ENCODE measurements around the gene UAP1.

UAP1 gene

DNA sequence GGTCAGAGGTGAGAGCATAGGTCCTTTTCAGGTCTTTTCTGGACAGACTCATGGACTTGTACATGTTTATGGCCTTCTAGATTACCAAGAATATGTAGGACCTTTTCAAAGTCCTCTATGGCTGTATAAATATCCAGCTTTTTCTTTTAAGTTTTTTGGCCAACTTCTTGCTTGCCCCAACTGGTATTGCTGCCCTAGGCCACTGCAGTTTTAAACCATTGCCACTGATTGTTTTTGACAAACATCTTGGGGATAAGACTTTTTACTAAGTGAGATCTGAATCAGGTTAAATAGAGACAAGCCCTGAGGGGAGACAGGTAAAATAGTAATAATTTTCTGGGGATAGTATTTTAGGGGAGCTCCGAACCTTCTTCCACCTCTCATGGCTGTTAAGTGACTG, 56.0 kb downstream of the UAP1 start:
- FAIRE-seq: no peak

DNA sequence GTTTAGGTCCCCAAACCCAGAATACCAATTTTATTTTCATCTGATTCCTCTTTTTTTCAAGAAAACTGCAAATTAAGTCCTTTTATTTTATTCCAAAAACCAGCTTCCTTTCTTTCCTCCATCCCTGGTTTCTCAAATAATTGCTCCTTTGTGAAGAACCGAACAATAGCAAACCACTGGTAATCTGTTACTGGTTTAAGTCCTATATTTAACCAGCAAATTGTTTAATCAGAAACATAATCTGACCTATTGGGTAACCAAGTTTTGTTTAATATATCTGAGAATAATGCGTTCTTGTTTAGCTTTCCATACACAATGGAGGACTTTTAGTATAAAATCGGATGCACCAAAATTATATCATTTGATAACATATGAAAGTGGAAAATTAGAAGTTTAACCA, 57.6 kb downstream of the UAP1 start:
- no peak for FAIRE-seq

DNA sequence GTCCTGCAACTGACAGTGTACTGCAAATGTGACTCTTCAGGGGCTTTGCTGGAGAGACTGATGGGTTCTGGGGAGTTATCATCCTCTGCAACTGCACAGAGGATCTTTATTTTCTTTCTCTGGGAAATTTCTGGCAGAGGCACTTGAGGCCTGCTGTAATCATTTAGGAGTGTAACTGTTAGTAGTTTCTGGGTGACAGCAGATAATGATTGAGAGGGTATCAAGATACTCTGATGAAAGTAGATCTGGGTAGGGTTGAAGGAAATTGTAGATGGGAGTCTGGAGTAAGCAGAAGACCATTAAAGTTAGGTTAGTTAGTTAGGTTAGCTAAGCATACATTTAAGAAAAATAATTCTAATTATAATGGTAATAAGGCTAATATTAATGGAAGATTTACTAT, 59.7 kb downstream of the UAP1 start:
- FAIRE-seq: no peak

DNA sequence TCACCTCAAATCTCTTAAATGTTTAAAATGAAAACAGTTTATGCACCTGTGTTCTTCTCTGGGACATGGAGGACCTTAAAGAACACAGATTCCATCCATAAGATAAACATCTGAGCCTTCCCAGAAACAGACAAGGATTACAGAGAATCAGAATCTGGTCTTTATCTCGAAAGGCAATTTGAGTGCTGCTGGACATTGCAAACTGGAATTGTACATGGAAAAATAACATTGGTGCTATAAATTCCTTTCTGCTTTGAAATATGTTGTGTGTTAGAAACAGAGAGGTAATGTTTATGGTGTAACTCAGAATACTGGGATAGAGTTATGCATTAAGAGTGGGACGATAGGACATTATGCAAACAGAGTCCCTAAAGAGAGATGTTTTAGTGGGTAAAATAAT, 64.2 kb downstream of the UAP1 start:
- FAIRE-seq: no peak

DNA sequence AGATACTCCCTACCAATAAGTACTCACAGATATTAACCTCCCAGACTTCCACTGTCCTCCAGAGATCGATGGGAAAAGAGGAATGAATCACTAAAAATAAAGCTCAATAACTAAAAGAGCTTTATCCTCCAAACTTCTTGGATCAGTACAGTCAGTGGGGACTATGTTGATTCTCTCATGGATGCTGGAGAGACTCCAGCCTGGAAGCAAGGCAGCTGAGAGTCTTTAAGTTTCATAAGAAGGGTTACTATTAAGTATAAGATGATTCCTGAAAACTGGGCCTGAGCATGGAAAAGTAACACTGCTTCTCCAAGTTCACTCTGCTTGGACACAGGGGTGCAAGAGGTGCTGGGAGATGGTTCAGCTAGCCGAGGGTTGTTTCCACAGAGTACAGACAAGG, 64.6 kb downstream of the UAP1 start:
- no peak for FAIRE-seq

DNA sequence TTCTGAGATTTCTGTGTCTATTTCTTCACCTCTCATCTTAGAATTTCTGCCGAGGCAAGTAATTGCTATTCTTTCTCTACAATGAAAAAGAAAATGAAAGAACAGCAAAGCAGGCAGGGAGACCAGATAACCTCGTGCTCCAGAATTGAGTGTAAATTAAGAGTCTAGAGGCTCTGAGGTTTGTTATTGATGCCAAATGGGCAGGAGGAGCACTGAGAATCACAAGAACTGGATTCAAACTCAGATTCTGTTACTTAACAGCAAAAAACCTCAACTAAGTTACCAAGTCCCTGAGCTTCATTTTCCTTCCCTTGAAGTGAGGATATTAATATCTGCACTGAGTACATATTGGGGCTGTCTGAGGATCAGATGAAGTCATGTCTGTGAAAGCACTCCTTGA, 65.2 kb downstream of the UAP1 start:
- FAIRE-seq: no peak

DNA sequence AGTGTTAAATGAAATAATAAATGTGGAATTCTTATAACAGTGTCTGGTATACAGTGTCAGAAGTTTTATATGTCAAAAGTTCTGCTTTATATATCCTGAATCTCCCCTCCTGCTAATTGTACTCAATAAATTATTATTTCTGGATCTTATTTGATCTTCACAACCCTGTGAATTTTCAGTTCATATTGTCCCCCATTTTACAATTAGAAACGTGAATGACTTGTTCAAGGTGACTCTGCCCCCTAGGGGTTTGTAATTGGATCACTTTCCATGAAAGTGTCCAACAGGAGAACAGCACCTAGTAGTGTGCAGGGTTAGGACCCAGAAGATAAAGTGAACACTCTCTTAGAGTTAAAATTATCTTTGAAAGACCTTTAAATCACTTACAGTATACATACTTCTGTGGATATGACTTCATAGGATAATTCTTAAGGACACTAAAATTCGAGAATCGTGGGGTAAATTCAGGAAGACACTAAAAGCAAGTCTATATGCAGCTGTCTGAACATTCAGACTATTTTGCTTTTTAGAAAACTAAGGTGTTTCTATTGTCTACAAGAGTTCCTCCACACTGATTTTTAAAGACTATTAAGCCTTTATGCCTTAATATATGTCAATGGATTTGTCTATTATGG, 66.3 kb downstream of the UAP1 start:
- FAIRE-seq: no peak

DNA sequence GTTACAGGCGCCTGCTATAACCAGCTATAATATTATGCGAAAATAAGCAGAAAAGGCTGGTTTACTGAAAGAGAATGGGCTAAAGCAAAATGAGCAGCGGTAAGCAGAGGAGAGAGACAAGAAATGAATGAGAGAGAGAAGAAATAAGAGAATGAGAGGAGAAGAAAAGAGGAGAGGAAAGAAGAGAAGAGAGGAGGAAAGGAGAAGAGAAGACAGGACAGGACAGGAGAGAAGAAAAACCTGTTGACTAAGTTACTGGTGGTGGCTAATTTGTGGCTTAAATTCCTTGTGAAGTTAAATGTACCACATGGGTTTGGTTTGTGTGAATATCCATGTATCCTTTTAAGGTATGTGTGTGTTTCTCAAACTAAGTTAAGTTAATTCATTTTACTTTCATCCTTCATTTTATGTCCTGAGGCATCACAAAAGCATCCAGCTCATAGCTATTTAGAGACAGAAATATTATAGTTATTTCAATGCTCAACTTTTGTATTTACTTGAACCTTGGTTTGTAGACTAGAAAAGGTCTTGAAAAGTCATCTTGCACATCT, 67.6 kb downstream of the UAP1 start:
- no peak for FAIRE-seq

DNA sequence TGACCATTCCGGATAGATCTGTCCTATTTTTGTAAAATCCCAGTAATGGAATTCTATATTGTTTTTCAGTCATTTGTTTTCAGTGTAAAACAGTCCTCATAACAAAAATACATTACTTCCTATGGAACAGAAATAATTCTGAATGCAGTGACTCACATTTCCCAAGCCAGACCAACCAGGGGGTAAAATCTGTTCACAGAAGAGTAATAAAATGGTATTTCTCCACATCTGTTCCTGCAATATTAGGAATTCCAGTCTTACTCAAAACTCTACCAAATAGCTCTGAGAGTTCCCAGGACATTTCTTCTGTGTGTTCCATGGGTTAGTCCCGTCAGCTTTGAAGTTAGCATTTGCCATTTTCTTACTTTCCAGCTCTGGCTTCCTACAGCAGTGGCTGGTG, 68.1 kb downstream of the UAP1 start:
- FAIRE-seq: no peak

DNA sequence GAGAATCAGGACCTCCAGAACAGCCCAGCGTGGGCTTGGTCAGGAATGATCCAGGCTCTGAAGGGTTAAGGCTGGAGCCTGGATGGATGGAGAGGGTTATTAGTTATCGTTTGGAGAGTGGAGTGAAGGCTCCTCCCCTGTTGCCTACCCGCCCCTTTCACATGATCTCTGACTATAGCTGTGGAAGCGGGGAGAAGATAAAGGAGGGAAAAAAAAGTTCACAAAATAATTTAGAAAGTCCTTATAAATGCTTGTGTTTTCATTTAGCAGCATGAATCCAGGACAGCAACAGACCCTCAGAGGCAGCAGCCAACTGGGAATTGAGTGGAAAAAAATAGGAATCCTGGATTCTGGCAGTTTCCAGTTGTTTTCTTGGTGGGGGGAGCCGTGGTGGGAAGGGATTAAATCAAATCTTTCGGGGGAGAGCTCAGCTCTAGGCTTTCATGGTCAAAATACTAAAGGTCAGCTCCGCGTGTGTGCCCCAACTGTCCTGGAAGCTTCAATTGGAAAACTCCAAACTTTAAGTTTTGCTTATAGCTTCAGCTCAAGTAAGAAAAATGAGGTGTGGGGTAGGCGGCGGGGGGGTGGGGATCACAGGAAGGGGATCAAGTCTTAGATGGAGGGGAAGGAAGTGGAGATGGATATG, 70.1 kb downstream of the UAP1 start:
- FAIRE-seq: peak; percentile 51

DNA sequence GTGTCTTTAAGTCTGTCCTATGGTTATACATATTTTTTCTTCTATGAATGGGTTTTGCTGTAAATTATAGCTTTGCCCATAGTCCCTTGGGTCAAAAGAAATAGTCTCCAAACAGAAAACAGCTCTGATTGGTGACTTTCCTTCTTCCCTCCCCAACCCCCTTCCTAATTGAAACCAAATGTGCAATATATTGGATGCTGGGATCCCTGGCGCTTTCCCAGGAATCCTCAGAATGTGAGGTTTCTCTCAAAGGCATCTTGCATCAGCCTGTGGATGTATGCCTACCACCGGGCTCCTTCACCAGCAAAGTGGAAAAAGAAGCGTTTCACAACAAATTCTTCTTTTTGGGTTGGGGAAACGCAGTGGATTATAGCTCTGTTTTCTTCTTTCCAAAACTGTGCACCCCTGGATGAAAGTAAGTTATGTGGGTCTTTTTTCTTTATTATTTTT, 70.7 kb downstream of the UAP1 start, which contains the start of gene DDR2:
Gene DDR2, plus strand, starts transcription at position 248 of the 450 bp plus-strand sequence. CDS start 86,600 bp downstream, outside the sequence.
- peak; percentile 91 for FAIRE-seq

DNA sequence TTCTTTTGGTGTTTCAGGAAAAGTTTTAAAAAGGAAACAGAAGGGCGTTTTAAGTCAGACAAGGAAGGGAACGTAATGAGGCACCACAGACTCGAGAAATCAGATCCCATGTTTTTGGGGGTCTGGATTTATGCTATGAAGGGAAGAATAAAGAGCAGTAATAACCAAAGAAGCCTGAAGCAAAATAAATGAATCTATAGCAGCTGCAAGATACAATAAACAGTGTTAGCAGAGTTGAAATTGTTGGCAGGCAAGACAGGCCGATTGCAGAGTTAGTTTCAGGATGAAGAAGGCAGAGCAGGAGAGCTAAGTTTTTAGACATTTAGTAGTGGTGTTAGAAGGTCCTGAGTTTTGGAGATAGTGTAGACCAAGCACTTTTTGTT, 71.2 kb downstream of the UAP1 start:
- no peak for FAIRE-seq

DNA sequence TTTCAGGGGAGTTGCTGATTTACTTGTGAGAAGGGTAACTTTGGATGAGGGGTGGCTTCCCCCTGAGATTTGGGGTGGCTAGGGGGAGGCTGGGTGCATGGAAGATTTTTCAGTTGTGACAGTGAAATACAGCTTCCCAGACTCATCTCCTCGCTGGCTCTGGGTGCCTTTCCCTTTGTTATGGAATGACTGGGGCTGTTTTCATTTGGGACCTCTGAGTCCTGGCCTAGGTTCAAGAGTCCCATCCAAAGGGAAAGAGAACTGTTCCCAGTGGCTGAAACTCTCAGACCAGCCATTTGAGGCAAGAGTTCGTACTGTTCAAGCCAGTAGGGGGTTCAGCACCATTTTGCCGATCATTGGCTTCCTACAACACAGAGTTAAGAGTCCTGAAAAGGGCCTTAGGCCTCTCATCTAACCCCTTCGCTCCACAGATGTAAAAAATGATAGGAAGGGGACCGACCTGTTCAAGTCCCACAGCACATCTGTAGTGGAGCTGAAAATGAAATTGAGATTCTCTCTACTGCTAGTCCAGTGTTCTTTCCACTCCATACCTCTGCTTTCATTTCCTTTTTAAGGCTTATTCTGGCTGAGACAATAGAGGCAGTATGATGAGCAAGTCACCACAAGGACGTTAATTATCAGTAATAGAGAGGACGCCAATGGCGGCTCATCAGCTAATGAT, 71.7 kb downstream of the UAP1 start:
- no peak for FAIRE-seq

DNA sequence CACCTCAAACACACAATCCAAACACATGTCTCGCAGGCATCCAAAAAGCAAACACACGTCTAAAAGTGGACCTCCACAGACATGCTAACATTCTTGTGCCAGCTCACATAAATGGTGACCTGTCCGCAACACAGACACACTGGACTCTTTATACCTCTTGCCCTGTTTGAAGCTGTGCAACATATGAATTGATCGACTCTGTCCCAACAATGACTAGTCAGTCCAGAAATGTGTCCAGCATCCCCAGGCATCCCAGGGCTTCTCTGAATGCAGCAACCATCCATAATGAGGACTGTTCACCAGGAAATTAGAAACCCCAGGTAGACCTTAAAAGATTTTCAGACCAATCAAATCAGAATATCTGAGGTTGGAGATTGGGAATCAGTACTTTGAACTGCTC, 73.9 kb downstream of the UAP1 start:
- FAIRE-seq: no peak

DNA sequence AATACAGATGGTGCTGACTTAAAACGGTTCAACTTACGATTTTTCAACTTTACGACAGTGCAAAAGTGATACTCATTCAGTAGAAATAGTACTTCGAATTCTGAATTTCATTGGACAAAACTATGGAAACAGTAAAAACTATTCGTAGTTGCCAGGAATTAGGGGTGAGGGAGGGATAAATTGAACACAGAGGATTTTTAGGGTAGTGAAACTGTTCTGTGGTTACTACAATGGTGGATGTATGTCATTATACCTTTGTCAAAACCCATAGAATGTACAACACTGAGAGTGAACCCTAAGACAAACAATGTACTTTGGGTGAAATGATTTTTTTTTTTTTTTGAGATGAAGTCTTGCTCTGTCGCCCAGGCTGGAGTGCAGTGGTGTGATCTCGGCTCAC, 78.2 kb downstream of the UAP1 start:
- no peak for FAIRE-seq

DNA sequence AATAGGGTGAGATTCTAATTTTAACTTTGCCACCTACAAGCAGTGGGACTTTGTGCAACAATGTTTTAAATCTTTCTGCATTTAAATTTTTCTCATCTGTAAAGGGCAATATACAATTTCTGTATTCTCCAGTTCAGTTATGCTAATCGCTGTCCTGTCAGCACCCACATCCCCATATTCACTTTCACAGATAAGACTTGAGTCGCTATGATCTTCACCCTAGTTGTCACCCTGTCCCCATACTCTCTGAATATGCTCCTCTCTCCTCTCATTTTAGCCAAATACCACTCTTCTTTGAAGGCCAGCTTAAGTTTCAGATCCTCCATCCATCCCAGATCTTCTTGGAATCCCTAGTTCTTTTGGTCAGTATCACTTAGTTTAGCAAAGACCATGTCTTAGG, 79.6 kb downstream of the UAP1 start:
- no peak for FAIRE-seq

DNA sequence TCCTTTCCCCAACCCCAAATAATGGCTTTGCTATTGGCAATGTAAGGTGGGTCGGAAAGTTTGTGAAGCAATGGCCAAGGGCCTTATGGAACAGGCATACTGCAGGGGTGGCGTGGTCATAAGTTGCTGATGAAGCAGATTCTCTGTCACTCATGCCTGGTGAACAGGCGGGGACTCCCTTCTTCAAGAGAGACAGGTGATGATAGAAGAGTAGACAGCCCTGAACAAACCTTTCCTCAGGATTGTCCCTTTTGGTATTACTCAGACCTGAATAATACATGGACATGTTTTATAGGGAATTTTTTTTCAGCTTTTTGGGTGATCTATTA, 83.4 kb downstream of the UAP1 start:
- FAIRE-seq: no peak

DNA sequence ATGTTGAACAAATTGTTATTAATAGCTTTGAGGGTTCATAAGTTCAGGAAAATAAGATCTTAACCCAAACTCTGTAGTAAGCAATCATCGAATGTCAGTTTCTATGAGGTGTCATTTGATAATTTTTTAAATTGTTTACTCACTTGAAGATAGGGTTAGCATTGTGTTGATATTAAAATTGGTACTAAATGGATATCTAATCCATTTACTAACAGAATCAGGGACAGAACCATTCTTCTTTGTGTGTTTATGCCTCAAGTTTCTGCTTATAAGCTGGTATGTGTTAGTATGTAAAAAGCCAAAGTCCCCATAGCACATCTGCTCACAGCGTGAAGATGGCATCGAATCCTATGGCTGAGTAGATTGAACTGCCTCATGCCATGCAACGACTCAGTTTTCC, 84.1 kb downstream of the UAP1 start:
- FAIRE-seq: no peak

DNA sequence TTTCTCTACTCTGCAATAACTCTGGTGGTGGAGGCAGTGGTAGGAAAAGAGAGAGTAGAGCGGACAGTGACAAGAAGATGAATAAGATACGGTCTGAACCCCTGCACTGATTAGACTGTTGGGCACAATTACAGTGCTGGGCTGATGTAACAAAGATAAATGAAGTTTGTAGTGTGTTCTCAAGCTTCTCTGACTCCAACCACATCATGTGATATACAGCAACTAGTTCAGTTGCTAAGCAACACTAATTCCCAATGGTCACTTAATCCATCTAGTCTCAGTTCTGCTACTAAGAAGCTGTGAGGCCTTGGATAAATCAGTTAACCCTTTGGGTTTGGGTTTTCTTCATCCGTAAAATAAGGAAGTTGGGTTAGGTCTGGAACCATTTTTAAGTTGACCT, 88.1 kb downstream of the UAP1 start:
- no peak for FAIRE-seq
